ENCODE results near the gene MAPKAP1. TPM values are rescaled to one million over a fixed set of nuclear protein-coding genes. Genes with fewer than 3 reads are reported as not detected.

MAPKAP1 gene
- total RNA-seq, 1 donor from 2014 or later: 52.2 TPM

DNA sequence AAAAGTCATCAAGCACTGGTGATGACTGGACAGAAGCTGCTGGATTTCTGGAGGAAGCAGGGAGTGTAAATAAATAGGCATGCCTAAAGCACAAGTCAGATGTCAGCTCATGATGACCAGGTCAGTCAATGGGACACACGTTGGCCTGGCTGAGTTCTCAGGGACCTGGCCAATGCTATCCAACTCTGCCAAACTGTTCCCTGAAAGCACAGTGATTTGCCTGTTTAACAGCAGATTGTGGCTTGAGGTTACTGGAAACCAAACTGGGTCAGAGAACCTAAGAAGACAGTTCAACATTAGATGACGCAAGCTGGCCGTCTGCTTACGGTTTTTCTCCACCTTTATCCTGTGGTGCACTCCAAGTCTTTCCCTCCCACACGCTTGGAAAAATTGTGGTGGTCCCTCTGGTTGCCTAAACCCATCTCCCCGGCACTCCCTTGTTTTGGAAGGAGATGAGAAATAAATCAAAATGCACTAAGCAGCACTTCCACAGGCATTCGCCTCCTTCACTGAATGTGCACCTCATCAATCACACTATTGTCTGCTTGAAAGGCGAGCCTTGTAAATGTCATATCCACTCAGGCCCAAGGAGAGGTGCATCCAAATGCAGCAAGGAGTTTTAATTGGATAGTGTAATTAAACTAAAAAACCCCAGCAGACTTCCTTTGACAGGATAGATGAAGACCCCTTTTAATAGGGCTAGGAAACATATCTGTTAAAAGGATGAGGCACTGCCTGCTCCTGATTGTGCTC is 245.9 kb downstream of the MAPKAP1 start:
- DNase-seq (ENCODE audit: low read depth in 2 of 2): peak in 1 of 2 donors; percentile 56

DNA sequence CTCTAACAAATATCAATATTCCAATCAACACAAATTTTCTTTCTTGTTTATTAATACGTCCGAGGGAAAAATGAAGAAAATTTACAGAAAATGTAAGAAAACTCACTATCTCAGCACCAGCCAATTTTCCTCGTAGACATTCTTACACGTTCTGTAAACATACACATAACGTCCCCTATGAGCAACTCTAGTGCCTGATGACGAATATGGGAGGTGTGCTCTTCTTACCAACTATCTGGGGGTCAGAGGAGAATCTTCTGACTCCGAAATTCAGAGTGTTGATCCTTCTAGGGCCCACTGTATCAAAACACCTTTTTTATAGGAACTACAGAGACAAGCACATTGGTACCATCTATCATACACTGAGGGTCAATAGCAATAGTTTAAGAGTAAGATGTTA is 246.7 kb downstream of the MAPKAP1 start:
- no peak for DNase-seq (ENCODE audit: low read depth in 2 of 2)

DNA sequence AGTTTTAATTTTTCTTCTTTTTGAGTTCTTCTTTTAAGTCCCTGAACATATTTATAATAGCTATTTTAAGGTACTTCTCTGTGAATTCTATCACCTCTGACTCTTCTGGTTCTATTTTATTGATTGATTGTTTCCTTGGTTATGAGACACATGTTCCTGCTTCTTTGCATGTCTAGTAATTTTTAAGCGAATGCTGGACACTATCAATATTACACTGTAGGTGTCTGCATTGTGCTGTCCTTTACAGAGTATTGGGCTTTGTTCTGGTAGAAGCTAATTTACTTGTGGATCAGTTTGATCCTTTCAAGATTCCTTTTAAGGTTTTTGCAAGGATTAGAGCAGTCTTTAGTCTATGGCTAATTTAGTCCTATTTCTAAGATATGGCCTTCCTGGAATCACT is 249.7 kb downstream of the MAPKAP1 start:
- DNase-seq (ENCODE audit: low read depth in 2 of 2): no peak

DNA sequence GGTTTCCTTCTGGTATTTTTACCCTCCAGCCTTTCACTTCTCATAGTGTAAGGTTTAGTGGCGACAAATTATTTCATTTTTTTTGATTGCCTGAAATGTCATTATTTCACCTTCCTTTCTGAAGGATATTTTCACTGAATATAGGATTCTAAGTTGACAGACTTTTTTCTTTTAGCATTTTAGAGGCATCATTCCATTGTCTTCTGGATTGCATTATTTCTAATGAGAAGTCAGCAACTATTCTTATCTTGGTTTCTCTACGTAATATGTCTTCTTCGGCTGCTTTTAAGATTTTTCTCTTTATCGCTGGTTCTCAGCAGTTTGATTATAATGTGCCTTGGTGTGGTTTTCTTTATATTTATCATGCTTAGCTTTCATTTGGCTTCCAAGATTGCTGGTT is 251.1 kb downstream of the MAPKAP1 start:
- DNase-seq (ENCODE audit: low read depth in 2 of 2): no peak

DNA sequence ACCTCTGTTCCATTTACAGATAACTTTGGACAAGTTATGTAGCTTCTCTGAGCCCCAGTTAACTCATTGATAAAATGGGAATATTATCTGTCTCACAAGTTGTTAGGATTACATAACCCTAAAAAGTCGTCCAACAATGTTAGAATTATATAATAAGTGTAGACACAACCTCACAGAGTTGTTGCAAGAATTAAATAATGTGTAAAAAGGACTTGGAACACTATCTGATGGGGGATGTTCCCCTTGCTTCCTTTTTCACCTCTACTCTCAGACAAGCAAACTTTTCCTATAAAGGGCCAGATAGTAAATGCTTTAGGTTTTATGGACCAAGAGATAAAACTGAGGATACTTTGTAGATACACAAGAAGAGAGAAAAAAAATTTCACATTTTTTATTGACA is 251.9 kb downstream of the MAPKAP1 start:
- no peak for DNase-seq (ENCODE audit: low read depth in 2 of 2)

DNA sequence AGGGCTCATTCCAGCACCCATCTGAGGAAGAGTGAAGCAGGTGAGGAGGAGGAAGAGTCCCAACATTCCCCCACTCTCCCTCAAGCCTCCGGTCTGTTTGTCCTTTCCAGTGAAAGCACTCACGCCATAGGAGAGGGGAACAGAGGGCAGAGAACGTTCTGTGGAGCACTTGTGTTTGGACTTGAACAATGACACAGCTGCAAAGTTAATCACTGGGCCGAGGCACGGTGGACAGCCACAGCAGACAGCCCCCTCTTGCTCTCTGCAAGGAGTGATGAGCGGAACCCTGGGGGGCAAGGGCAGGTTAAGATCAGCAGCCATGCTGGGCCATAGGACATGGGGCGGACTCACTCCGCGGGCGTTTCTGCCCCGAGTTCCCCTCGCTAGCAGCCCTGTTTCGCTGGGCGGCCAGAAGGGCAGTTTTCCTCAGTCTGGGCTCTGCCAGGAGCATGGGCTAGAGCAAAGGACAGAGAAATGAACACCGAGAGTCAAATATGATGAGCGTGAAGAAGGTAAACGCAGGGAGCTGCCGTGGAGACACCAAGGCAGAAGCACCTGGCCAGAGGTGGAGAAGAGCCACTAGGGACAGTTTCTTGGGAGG is 259.7 kb downstream of the MAPKAP1 start:
- no peak for DNase-seq (ENCODE audit: low read depth in 2 of 2)

DNA sequence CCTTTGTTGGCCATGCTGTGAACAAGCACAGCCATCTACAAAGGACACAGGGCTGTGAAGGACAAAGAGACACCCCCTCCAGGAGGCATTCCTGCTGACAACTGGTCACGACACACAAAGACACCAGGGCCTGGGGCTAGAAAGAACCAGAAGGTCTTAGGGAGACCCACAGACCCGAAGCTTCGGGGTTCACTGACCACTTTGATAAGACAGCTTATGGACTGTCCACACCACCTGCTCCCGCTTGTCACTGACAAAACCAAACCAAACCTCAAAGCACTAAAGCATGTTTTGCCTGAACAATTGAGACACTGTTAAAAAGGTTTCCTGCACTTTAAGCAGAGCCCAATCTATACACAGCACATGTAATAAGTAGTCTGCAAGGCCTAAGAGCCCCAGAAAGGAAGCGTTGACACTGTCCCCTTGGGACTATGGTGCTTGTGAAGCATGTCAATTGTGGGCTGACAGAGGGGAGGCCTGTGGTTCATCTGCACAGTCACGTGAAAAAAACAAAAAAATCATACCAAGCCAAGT is 260.4 kb downstream of the MAPKAP1 start:
- no peak for DNase-seq (ENCODE audit: low read depth in 2 of 2)

DNA sequence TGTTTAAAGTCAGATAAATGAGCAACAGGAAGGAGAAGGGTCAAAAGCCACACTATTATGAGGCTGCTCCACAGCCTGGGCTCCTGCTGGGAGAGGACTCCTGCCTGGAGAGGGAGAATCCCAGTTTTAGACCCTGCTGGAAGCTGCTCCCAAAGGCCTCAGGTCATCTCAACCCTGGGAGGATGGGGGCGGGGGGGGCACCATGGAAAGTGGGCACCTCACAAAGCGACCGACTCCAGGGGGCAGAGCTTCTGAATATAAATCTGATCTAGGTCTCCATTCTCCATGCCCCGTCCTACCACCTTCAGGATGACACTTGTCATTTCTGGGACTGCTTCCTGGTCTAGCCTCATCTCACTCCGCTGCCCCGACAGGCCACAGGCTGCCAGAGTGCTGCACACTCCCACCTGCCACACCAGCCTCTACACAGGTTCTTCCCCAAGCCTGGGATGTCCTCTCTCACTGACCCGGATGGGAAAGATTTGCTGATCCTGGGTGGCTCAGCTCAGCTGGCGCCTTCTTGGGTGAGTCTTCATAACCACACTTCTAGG is 262.0 kb downstream of the MAPKAP1 start:
- no peak for DNase-seq (ENCODE audit: low read depth in 2 of 2)

DNA sequence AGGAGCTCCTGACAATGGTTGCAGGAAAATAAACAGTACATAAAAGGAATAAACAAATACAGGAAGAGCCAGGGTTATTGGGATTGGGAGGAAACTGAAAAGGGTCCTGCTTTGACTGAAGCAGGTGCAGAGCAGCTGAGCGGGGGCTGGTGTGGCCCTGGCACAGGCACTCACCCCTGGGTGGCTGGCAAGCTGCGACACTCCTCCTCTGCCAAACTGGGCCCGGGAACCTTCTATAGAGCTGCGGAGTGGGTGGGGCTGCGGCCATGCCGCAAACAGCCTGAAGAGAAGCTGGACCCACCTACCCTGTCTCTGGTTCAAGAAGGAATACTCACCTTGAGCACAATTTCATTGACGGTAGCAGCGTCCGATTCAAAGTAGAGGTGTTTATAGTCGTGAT is 262.8 kb downstream of the MAPKAP1 start:
- no peak for DNase-seq (ENCODE audit: low read depth in 2 of 2)

DNA sequence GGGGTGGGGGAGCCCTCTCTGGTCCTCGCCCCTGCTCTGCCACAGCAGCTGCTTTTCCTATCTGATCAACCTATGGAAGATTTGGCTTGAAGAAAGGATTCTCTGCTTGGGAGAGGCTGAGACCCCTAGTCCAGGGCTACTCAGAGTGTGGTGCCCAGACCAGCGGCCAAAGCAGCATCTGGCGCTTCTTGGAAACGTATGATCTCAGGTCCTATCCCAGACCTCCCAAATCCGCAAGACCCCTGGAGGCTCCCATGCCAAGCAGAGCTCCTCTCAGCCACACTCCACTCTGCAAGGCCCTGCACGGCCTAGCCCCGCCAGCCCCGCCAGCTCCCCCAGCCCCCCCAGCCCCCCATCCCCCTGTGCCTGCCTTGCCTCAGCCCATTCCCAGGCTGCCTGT is 263.6 kb downstream of the MAPKAP1 start:
- no peak for DNase-seq (ENCODE audit: low read depth in 2 of 2)

DNA sequence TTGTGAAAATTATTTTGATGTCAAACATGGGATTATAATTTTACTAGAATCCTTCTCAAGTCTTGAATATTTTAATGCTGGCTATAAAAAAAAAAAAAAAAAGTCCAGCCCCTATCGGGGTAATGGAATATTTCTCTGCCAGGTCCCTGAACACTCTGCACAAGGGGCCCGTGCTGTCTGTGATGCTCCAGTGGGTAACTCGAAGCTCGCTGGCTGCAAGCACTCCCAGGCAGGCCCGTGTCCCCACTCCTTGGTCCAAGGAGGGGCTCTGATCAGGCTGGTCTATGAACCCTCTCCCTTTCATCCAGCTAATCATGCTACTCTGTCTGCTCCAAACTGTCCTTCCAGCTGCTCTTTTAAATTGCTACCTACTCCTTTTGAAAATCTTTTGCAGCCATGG is 264.6 kb downstream of the MAPKAP1 start:
- no peak for DNase-seq (ENCODE audit: low read depth in 2 of 2)

DNA sequence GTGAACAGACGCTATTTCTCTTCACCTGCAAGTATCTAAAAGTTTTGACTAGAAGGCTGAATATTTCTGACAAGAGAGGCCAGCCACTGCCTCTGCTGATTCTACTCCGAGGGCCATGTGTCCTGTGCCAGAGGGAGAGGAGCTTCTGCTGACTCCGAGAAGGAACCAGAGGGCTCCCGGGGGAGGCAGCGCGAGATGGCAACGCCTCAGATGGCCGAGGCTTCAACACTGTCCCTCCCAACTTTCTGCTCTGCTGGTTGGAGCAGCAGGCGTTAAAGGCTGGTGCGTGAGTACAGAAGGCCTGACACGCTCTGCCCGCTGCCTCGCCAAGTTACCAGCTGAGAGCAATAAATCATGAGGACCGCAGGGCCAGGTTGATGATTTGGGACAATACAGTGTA is 266.6 kb downstream of the MAPKAP1 start:
- no peak for DNase-seq (ENCODE audit: low read depth in 2 of 2)

DNA sequence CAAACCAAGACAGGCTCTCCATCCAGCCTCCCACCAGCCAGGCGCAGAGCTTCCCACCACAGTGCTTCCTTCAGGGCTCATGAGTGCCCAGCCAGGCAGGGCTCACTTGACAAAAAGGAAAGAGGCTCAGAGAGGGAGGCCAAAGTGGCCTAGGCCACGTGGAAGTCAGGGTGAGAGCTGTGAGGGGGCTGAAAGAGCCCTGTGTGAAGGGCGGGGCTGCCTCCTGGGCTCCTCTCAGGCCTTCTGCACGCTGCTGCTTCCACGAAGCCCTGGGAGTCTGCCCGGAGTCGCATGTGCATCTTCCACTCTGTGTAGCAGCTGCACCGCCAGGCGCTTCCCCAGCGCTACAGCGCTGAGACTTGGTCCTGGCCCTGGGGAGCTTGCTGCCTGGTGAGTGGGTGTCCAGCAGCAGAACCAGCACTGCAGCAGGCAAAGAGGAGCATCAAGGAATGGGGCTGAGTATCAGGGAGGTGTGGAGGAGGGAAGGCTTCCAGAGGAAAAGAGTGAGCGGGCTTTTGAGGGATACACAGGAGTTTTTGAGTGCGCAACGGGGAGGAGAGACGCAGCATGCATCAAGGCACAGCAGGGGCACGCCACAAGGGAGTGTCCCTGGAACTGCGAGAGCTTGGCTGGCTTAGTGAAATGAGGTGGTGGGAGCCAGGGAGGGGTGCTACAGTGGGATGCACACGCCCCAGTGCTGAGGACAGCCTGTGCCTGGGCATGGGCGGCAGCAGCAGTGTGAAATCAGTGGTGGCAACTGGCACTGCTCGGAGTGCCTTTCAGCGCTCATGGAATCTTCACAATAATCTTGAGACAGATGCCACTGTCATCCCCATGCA is 267.4 kb downstream of the MAPKAP1 start:
- no peak for DNase-seq (ENCODE audit: low read depth in 2 of 2)

DNA sequence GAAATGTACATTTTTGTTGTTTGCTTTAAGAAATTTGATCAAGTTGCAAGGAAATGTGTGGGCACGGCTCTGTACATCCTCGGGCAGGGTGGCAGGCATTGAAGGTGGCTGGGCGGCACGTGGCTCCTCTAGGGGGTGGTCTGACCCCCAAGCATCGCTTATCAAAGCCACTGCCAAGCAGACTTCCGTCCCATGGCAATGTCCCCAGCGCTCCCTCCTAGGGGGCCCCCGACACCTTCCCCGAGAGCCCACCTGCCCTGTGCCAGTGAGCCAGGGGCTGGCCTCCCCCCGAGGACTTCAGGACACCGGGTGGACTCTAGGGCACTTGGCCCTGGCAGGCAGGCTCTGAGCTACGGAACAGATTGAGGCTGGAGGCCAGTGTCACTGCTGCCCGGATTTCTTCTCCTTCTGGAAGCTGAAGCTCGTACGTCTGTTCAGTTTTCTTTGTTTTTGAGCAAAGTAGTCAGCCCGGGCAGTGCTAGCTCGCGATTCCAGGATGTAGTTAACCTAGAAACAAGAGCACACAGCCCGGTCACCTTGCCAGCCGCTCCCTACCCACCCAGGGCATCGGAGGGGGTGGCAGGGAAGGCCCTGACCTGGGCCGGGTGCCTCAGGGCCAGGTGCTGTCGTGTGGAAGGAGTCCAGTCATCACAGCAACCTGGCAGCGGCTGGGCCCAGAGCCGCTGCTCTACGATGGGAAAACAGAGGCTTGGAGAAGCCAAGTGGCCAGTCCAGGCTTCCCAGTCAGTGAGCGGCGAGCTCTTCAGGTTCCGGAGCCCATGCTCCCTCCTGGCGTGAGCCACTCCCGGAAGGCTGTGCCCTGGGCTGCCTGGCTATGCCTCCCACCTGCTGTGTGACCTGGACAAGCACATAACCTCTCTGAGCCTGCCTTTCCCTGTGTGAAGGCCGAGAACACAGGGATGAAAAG is 268.2 kb downstream of the MAPKAP1 start:
- DNase-seq (ENCODE audit: low read depth in 2 of 2): no peak

DNA sequence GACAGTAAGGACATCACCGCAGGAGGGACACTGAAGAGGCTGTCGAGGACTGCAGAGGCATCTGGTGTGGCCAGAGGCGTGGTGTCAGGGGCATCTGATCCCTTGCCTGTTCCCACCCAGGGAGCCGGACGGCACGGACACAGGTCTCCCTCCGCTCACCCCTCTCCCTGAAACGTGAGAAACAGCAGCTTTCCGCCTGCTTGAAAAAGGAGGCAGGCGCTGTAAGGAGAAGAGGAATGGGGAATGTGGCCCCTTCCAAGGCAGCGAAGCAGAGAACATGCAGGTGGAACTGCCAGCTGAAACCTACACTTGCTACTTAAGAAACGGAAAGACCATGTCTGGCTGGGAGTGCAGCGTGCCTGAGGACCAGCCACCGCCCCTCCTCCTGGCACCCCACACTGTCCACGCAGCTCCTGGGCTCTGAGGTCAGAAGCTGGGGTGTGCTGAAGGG is 269.2 kb downstream of the MAPKAP1 start:
- DNase-seq (ENCODE audit: low read depth in 2 of 2): no peak

DNA sequence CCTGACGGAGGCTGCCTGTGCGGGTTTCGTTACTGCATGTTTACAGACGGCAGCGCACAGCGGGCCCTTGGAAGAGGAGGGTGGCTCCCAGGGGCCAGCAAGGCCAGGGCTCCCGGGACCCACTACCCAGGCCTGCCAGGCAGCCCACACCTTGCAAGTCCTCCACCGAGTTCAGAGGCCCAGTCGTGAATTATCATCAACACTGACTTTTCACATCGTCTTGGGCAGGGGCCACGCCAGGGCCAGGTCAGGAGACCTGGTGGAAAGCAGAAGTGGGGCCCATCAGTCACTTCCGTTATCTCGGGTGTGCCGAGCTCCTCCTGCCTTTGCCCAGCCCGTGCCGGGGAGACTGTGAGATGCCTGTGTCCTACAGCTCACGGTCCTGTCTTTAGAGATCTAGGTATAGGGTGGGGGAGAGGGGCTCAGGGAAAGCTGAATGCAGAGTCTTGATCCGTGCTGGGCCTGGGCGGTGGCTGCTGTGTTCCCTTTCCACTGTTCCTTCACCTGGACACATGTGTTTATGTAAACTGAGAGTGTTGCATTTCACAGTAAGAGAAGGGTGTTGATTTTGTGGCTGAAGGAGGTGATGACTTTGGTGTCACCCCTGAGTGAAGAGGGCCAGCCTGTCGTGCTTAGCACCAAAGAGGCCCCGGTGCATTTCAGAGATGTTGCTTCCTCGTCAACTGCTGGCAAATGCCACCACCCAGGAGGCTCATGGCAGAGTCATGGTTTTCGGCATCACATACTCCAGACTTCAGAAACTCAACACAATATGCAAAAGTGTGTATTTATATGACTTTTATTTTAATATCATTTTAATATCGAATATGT is 270.2 kb downstream of the MAPKAP1 start:
- no peak for DNase-seq (ENCODE audit: low read depth in 2 of 2)

DNA sequence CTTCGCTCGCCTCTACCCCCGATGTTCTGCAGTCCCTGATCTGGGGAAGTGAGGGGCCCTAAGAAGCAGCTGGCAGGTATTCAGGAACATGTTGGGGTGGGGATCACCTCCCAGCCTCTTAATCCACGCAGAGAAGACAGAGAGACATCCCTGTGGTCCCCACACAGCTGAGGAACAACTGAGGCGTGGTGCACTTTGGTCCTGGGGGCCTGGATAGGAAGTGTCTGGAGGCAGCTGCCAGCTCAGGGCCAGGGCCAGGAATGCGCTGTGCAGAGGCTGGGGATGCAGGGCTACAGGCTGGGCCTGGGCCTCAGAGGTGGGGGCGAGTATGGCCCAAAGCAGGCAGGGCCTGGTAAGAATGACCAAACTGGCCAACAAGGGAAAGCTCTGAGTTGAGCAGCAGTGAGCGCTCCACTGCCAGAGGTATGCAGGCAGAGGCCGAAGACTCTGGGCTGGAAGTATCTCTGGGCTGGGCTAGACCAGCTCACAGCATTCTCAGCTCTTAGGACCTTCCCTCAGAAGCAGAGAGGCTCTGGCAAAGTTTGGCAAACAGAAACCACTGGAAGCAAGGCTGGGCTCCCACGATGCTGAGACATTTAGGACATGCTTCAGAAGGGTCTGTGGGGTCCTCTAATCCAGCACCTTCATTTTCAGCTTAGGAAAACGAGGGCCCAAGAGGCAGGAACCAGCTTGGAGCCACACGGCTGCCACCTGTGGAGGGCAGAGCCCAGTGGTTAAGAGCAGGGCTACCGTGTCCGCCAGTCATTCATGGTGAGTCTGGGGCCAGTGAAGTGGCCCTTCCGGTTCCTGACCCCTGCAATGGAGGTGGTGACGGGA is 271.0 kb downstream of the MAPKAP1 start:
- no peak for DNase-seq (ENCODE audit: low read depth in 2 of 2)

DNA sequence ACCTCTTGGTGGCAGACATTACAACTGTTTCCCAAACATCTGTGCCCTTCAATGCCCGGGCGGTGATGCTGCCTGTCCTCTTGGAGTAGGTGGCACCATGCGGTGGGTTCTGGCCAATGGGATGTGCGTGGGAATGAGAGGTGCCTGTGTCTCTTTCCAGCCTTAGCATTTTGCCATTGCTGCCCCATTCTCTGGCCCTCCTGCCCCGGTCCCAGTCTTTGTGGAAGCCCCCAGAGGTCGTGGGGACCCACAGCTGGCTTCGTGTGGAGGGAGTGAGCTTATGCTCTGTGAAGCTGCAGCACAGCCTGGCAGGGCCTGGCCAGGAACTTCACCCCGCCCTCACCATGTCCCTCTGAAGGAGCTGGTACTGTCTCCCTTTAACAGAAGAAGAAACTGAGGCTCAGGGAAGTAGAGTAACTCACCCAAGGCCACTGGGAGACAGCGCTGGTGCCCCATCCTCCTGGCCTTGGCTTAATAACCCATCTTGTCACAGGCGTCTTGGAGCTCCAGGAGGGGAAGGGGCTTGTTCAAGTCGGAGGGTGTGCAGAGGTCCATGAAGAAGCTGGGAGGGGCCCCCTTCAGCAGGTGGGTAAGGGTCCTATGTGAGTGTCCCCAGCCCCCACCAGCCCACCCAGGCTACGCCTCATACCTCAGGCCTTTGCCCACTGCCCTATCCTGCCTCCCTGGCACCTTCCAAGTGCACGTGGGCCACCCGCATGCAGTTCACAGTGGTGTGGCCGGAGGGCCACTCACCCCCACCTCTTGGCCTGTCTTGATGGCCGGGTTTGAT is 271.8 kb downstream of the MAPKAP1 start:
- no peak for DNase-seq (ENCODE audit: low read depth in 2 of 2)
